Measurements from ENCODE around the gene PRRC2A. TPM values are rescaled to one million over a fixed set of nuclear protein-coding genes. Genes with fewer than 3 reads are reported as not detected.
A peak's percentile ranks its signal among the peaks of the same experiment; 100 is the strongest.

PRRC2A gene
- total RNA-seq, 4 donors from 2014 or later, result 71.4 to 113 (median 88.0) TPM

DNA sequence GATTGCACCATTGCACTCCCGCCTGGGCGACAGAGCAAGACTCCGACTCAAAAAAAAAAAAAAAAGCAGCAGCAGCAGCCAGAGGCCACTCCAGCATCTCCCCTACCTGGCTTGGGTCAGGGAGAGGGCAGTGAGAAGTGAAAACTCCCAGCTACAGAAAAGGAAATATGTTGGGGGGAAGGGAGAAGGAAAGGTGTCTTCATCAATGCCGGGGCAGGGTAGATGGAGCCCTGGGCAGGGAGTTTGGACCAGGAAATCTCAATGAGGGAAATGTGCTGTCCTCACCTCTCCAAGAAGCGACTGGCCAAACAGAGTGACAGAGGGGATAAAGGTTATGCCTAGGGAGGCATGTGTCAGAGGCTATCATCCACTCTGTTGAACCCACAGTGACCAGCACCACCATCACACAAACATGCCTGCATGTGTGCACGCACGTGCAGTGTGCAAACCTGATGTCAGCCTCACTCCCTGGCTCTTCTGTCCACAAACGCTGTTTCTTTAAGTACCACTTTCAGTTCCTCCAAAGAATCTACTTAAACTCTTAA is 6.4 kb upstream of the PRRC2A start:
- H3K4me1 ChIP-seq, result peaks cover 0 to 1% (median under 1%) of the 10 kb centered on the region in 4 donors
- H3K27me3 ChIP-seq, result no peaks in the 10 kb centered on the region
- WGBS, 2 donors, result 72 to 78% methylated on average over 8 of the region's 8 CpGs
- H3K4me3 ChIP-seq, result no peak overlapping the region
- H3K27ac ChIP-seq, result no peak overlapping the region
- no peaks in the 10 kb centered on the region for H3K36me3 ChIP-seq
- DNase-seq (ENCODE audit: low spot score in 2 of 2), result no peak
- TF ChIP-seq, protein P1, sequence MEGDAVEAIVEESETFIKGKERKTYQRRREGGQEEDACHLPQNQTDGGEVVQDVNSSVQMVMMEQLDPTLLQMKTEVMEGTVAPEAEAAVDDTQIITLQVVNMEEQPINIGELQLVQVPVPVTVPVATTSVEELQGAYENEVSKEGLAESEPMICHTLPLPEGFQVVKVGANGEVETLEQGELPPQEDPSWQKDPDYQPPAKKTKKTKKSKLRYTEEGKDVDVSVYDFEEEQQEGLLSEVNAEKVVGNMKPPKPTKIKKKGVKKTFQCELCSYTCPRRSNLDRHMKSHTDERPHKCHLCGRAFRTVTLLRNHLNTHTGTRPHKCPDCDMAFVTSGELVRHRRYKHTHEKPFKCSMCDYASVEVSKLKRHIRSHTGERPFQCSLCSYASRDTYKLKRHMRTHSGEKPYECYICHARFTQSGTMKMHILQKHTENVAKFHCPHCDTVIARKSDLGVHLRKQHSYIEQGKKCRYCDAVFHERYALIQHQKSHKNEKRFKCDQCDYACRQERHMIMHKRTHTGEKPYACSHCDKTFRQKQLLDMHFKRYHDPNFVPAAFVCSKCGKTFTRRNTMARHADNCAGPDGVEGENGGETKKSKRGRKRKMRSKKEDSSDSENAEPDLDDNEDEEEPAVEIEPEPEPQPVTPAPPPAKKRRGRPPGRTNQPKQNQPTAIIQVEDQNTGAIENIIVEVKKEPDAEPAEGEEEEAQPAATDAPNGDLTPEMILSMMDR (IDR thresholded peaks at IDR 0.05), result no peak
- TF ChIP-seq EP300 (IDR thresholded peaks at IDR 0.05) (no peak), POLR2A (IDR thresholded peaks at IDR 0.05) (no peak)
- no peaks in the 10 kb centered on the region for H3K9me3 ChIP-seq

DNA sequence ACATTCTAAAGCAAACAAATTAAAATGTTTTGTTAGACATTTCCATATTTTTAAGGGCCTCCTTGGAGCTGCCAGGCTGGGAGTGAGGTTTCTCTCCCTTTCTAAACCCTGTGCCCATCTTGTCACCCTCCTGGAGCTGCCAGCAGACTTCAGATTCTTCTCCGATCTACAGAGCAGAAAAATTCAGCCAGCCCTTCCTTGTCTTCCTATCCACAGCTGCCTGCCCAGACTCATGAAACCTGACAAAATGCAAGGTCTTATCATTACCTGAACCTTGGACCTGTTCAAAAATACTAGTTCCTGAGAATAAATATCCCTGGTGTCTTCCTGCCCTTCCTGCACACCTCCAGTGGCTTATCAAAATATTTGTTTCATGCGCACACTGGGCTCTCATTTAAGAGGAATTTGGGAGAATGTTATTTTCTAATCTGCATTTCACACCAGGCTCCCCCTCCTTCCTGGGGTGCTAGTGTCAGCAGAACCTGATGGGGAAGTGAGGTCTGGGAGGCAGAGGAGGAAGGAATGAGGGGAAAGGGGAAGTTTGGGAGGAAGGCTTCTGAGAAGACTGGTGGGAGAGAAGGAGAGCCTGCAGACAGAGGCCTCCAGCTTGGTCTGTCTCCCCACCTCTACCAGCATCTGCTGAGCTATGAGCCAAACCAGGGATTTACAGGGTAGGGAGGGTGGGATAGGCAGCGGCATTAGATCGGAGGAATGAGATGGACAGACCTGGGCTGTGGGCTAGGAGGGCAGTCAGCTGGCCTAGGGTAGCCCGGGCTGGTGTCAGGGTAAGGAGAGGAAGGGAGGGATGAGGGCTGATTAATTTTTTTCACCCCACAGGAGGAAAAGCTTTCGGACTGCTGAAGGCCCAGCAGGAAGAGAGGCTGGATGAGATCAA is 5.6 kb upstream of the PRRC2A start, which contains the start of gene AIF1:
Gene AIF1 (plus strand): TSS at position 551 of the 895 bp plus-strand sequence. CDS start 96 bp downstream, at position 647.
- no peaks in the 10 kb centered on the region for H3K27me3 ChIP-seq
- peak within 1 kb of the TSS in 3 of 4 donors; percentile 3 to 39 (median 18) for H3K4me3 ChIP-seq
- no peaks in the 10 kb centered on the region for H3K36me3 ChIP-seq
- no peaks in the 10 kb centered on the region for H3K9me3 ChIP-seq
- 58 to 59% methylated on average over 6 of the region's 6 CpGs for WGBS, 2 donors
- DNase-seq (ENCODE audit: low spot score in 2 of 2), result no peak
- TF ChIP-seq POLR2A (IDR thresholded peaks at IDR 0.05) (no peak), EP300 (IDR thresholded peaks at IDR 0.05) (peak in 1 of 2 donors; percentile 29)
- TF ChIP-seq, protein P1 (IDR thresholded peaks at IDR 0.05), result no peak
- H3K27ac ChIP-seq, result peak within 1 kb of the TSS in 3 of 4 donors; percentile 35 to 53 (median 40)
- peaks cover 0 to 6% (median 2%) of the 10 kb centered on the region in 4 donors for H3K4me1 ChIP-seq

DNA sequence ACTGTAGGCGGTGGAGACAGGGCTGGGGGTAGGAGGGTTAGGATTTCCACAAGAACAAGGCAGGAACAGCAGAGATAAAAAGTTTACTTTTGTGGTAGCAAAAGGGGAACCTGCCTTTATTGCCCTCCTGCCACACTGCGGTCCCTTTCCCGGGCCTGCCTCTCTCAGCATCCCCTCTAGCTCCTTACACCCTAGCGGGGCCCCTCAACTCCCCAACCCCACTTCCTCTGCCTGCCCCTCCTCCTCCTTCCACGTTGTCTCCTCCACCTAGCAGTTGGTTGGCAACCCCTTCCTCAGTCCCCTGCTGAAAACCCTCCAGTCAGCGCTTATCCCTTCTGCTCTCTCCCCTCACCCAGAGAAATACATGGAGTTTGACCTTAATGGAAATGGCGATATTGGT is 4.8 kb upstream of the PRRC2A start:
- peaks cover 0 to 6% (median 2%) of the 10 kb centered on the region in 4 donors for H3K4me1 ChIP-seq
- H3K9me3 ChIP-seq, result no peaks in the 10 kb centered on the region
- DNase-seq (ENCODE audit: low spot score in 2 of 2), result no peak
- H3K4me3 ChIP-seq, result peak overlapping the region in 3 of 4 donors; percentile 3 to 39 (median 18)
- H3K36me3 ChIP-seq, result no peaks in the 10 kb centered on the region
- H3K27me3 ChIP-seq, result no peaks in the 10 kb centered on the region
- WGBS, 2 donors, result 35 to 50% methylated on average over 7 of the region's 7 CpGs
- TF ChIP-seq, protein P1 (IDR thresholded peaks at IDR 0.05), result no peak
- TF ChIP-seq EP300 (IDR thresholded peaks at IDR 0.05), result no peak
- TF ChIP-seq POLR2A (IDR thresholded peaks at IDR 0.05), result no peak
- peak overlapping the region in 3 of 4 donors; percentile 35 to 53 (median 40) for H3K27ac ChIP-seq

DNA sequence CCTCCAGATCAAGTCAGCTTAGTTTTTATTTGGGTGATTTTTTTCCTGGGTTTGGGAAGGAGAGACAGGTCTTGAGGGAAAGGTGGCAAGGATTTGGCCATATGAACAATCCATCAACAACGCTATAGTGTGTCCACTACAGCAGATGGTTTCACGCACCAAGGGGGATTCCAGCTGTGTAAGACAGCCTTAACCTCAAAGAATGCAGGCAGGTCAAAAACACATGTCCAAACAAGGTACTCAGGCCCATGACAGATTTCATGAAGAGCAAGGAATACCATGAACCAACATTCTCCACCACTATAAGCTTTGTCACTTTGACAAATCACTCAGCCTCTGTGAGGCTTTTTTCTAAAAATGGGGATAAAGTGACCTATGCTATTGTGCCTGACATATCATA is 3.5 kb upstream of the PRRC2A start:
- TF ChIP-seq, protein P1 (IDR thresholded peaks at IDR 0.05), result no peak
- TF ChIP-seq POLR2A (IDR thresholded peaks at IDR 0.05) (no peak), EP300 (IDR thresholded peaks at IDR 0.05) (no peak)
- WGBS, 2 donors, result 84 to 91% methylated on average over 2 of the region's 2 CpGs

More for the DNA sequence above, 3.5 kb upstream of the PRRC2A start:
- Histone ChIP-seq H3K27ac (no peak overlapping the region), H3K4me1 (peaks cover 0 to 13% (median 9%) of the 10 kb centered on the region in 4 donors), H3K36me3 (no peaks in the 10 kb centered on the region), H3K4me3 (no peak overlapping the region), H3K27me3 (no peaks in the 10 kb centered on the region), H3K9me3 (no peaks in the 10 kb centered on the region)
- DNase-seq (ENCODE audit: low spot score in 2 of 2), result no peak
